K562 (cell line): Measurements from ENCODE around the gene STMND1. TPM values are rescaled to one million over a fixed set of nuclear protein-coding genes. Genes with fewer than 3 reads are reported as not detected.

Experiments used
- ATAC-seq: fragments of 200-7000 bp; cut with Tn5 transposase; 3 replicates; pipeline ENCODE4 v1.9.1; 2020; ENCODE audit warnings: moderate library complexity
- BruUV-seq: library from RNA; stranded (reverse); fragments of 400-500 nt; replicated peaks from 2 replicates; lab custom pipeline; 2021; lab: Mats Ljungman, UMichigan
- CTCF ChIA-PET: fragments of 300-600 bp; formaldehyde crosslinking; extraction: SDS; loops from one replicate; lab custom pipeline; 2021; ENCODE audit warnings: low intra/inter-chr PET ratio; lab: Yijun Ruan, JAX
- POLR2A ChIA-PET: fragments of 300-600, 350-650 bp; sonication (Branson Sonifier 250); formaldehyde crosslinking; extraction: SDS; loops from one replicate; lab custom pipeline; 2021; ENCODE audit warnings: antibody characterized with exemption, inconsistent platforms; lab: Yijun Ruan, JAX
- DNase-seq, 4 experiments: peaks; one replicate each; pipeline versions ENCODE4 v3.0.0 to v3.0.0-alpha.2; 2011 to 2018; ENCODE audit warnings: low spot score in 3 of 4, mixed read lengths in 3 of 4; ENCODE audit errors: extremely low read depth in 1 of 4
- FAIRE-seq: peaks from 2 replicates; lab custom pipeline; 2011; peaks lifted over from hg19 to GRCh38; lab: Jason Lieb, UNC
- H2AFZ ChIP-seq: 2 replicates; pipeline ENCODE4 v1.6.0; 2011; ENCODE audit warnings: low read depth, low read length, control low read depth, inconsistent platforms
- H3K27ac ChIP-seq: fragments of 200-600 bp; 3 replicates; pipeline ENCODE4 v1.8.0; 2011; ENCODE audit warnings: low read depth, mild to moderate bottlenecking, control low read depth, inconsistent platforms, low read length, moderate library complexity, mixed read lengths; ENCODE audit errors: extremely low read depth
- H3K27me3 ChIP-seq, 2 experiments: fragments of 300-600 bp in 1 of 2; 2 replicates in 1 of 2; 3 replicates in 1 of 2; pipeline versions ENCODE4 v1.6.0 to v1.8.0; 2011; ENCODE audit warnings: inconsistent platforms in 2 of 2, low read length in 2 of 2, mild to moderate bottlenecking in 1 of 2, mixed read lengths in 1 of 2, moderate library complexity in 1 of 2; ENCODE audit not compliant: control insufficient read depth in 2 of 2, insufficient read depth in 2 of 2
- H3K36me3 ChIP-seq: fragments of 300-600 bp; 3 replicates; pipeline ENCODE4 v1.8.0; 2011; ENCODE audit warnings: mild to moderate bottlenecking, low read length, inconsistent platforms; ENCODE audit not compliant: control insufficient read depth, insufficient read depth
- H3K4me1 ChIP-seq, 2 experiments: fragments of 200-600 bp in 1 of 2; replicated peaks in 1 of 2; 2 replicates in 1 of 2; 3 replicates in 1 of 2; pipeline versions ENCODE4 v1.5.1 to v1.8.0; 2011; ENCODE audit warnings: inconsistent platforms in 2 of 2, low read length in 2 of 2, mild to moderate bottlenecking in 1 of 2, mixed read lengths in 1 of 2, moderate library complexity in 1 of 2; ENCODE audit not compliant: control insufficient read depth in 2 of 2, insufficient read depth in 2 of 2
- H3K4me2 ChIP-seq: 2 replicates; pipeline ENCODE4 v1.6.1; 2011; ENCODE audit warnings: low read length, control low read depth, inconsistent platforms, mixed read lengths; ENCODE audit not compliant: insufficient read depth
- H3K4me3 ChIP-seq: fragments of 200-600 bp; sonication (generic), shearing (Covaris generic); 2 replicates; pipeline ENCODE4 v1.5.1; 2016; ENCODE audit warnings: control low read depth, inconsistent platforms
- H3K79me2 ChIP-seq: fragments of 200-600 bp; 3 replicates; pipeline ENCODE4 v1.8.0; 2011; ENCODE audit warnings: low read length, inconsistent platforms; ENCODE audit not compliant: control insufficient read depth, insufficient read depth
- H3K9ac ChIP-seq, 2 experiments: 2 replicates each; pipeline versions ENCODE4 v1.6.0 to v1.6.1; 2011; ENCODE audit warnings: low read depth in 2 of 2, low read length in 2 of 2, control low read depth in 1 of 2, inconsistent platforms in 1 of 2, mild to moderate bottlenecking in 1 of 2, mixed read lengths in 1 of 2; ENCODE audit not compliant: insufficient read depth in 1 of 2
- H3K9me1 ChIP-seq: one replicate; pipeline ENCODE4 v1.6.0; 2011; ENCODE audit warnings: inconsistent platforms, mild to moderate bottlenecking, low read length, moderate library complexity; ENCODE audit not compliant: control insufficient read depth, insufficient read depth
- H3K9me3 ChIP-seq: replicated peaks from 2 replicates; pipeline ENCODE4 v1.5.1; 2011; ENCODE audit warnings: low read depth, low read length, inconsistent platforms; ENCODE audit not compliant: control insufficient read depth, insufficient read depth
- H4K20me1 ChIP-seq: replicated peaks from 2 replicates; pipeline ENCODE4 v1.6.1; 2011; ENCODE audit warnings: low read length, inconsistent platforms, mixed read lengths; ENCODE audit not compliant: control insufficient read depth, insufficient read depth
- FOXA3 ChIP-seq, 2 experiments: fragments of 450-650 bp in 1 of 2; sonication (generic) in 1 of 2; formaldehyde crosslinking; IDR thresholded peaks in 1 of 2; conservative IDR thresholded peaks in 1 of 2; 2 replicates each; pipeline versions ENCODE4 v1.4.0 to v1.8.0; 2020 to 2022; ENCODE audit warnings: mild to moderate bottlenecking in 2 of 2, missing genetic modification reagents in 1 of 2
- PURB ChIP-seq: sonication (generic); formaldehyde crosslinking; IDR thresholded peaks from 2 replicates; pipeline ENCODE4 v1.9.0; 2021; ENCODE audit warnings: low read depth, mild to moderate bottlenecking, missing genetic modification reagents
- RAD21 ChIP-seq, 2 experiments: fragments of 250-450 bp in 1 of 2; fragments of 450-650 bp in 1 of 2; sonication (Bioruptor Pico) in 1 of 2; formaldehyde crosslinking in 1 of 2; IDR thresholded peaks in 1 of 2; conservative IDR thresholded peaks in 1 of 2; 2 replicates each; pipeline versions ENCODE4 v1.4.0 to v1.8.0; 2020 to 2022; ENCODE audit warnings: mild to moderate bottlenecking in 2 of 2, moderate library complexity in 1 of 2
- RBFOX2 ChIP-seq: fragments of 200-400 bp; formaldehyde crosslinking; IDR thresholded peaks from 2 replicates; pipeline ENCODE4 v1.6.1; 2017; ENCODE audit warnings: low read depth, mild to moderate bottlenecking, low read length, moderate library complexity
- RBM14 ChIP-seq: fragments of 200-400 bp; formaldehyde crosslinking; IDR thresholded peaks from 2 replicates; pipeline ENCODE4 v1.6.1; 2018; ENCODE audit warnings: low read depth, mild to moderate bottlenecking, low read length, moderate library complexity, borderline replicate concordance; ENCODE audit not compliant: insufficient read depth
- RBM25 ChIP-seq: fragments of 200-400 bp; formaldehyde crosslinking; IDR thresholded peaks from 2 replicates; pipeline ENCODE4 v1.6.1; 2018; ENCODE audit warnings: low read length, low read depth, moderate library complexity; ENCODE audit not compliant: severe bottlenecking
- SFPQ ChIP-seq: fragments of 200-400 bp; formaldehyde crosslinking; IDR thresholded peaks from 2 replicates; pipeline ENCODE4 v1.6.1; 2017; ENCODE audit warnings: mild to moderate bottlenecking, low read depth, low read length, moderate library complexity
- SPI1 ChIP-seq: IDR thresholded peaks from 2 replicates; pipeline ENCODE4 v1.6.1; 2011; ENCODE audit warnings: low read depth, low read length, control low read depth, borderline replicate concordance
- ZNF134 ChIP-seq: fragments of 250-450 bp; sonication (Bioruptor Pico); conservative IDR thresholded peaks from 2 replicates; pipeline ENCODE4 v1.4.0; 2020
- ZNF384 ChIP-seq: IDR thresholded peaks from 2 replicates; pipeline ENCODE4 v1.6.1; 2012; ENCODE audit warnings: low read depth, low read length, improper control_type of control experiment
- WGBS: fragments of 100-300 bp; shearing (Covaris generic); methylation state at CpG from one replicate; pipeline ENCODE4 v1.1.6; 2016; ENCODE audit warnings: low coverage, mixed read lengths; ENCODE audit not compliant: insufficient coverage; ENCODE audit errors: missing lambda C conversion rate; 5-methylcytosine and 5-hydroxymethylcytosine counted together
- in situ Hi-C: fragments of 300-500 bp; cut with MboI; formaldehyde crosslinking; loops from 4 replicates; pipeline ENCODE4 v1.15.0; 2018; ENCODE audit warnings: inconsistent platforms, mixed read lengths
- intact Hi-C: fragments of 100-400 bp; cut with micrococcal nuclease; formaldehyde crosslinking; loops from 2 replicates; pipeline ENCODE4 v1.14.2; 2022
- polyA plus RNA-seq, 8 experiments: library from polyadenylated mRNA; depleted of rRNA in 4 of 8; stranded (reverse) in 5 of 8; unstranded in 3 of 8; fragments of >200 nt; fragmentation: Nextera tagmentation in 2 of 8; fragmentation: Illumina TruSeq in 1 of 8; extraction: Ambion mirVana in 2 of 8; extraction: Trizol in 1 of 8; gene quantifications; 2 replicates each; pipeline versions ENCODE4 v1.2.1 to v1.2.3, GENCODE V29; 2011 to 2014; ENCODE audit warnings: inconsistent platforms in 1 of 8, missing spikeins in 1 of 8
- total RNA-seq, 7 experiments: library from RNA; depleted of rRNA in 6 of 7; stranded (reverse); fragments of >200 nt in 6 of 7; fragmentation: Illumina TruSeq in 2 of 7; extraction: Trizol in 2 of 7; gene quantifications; 2 replicates each; pipeline versions ENCODE4 v1.2.1 to v1.2.3, GENCODE V29; 2011 to 2021; ENCODE audit warnings: low replicate concordance in 1 of 7

STMND1 gene
- total and polyA plus RNA-seq, 9 of the 15 experiments (the other 6 are each of a cell fraction or from before 2014, with no cell fraction given), result not detected

- TF ChIP-seq SFPQ, result no peak
- TF ChIP-seq RAD21 (CRISPR knock-in tag; conservative IDR thresholded peaks at IDR 0.05 in 1 of 2, IDR thresholded peaks at IDR 0.05 in 1 of 2), result peak; percentile 69 to 75
Measured at GRCh38 chr6:17086469-17086868, 15.4 kb upstream of the STMND1 start (continued).

- H2AFZ ChIP-seq, result no peak overlapping the region
- H3K9ac ChIP-seq, result no peak overlapping the region
- H3K4me3 ChIP-seq, result no peak overlapping the region
- no TSS peak for BruUV-seq
- H4K20me1 ChIP-seq, result no peaks in the 10 kb centered on the region
- H3K27ac ChIP-seq, result no peak overlapping the region
- in situ Hi-C loops, result no loop called here
- H3K27me3 ChIP-seq, result no peaks in the 10 kb centered on the region
- WGBS, result 0% methylated on average over 4 of the region's 4 CpGs
- no peaks in the 10 kb centered on the region for H3K4me1 ChIP-seq
- FAIRE-seq (no peak), DNase-seq (no peak), ATAC-seq (no peak)
- ChIA-PET CTCF (no interaction called here), POLR2A (interaction anchor here (0.6 kb wide), 1 partner anchor 1863 kb away, joined by 3 read pairs; no protein-coding TSS in a partner anchor)
- TF ChIP-seq SPI1 (no peak), PURB (no peak), RBM25 (peak; percentile 42), ZNF384 (no peak), RBFOX2 (no peak), RBM14 (no peak), FOXA3 (CRISPR knock-in tag; conservative IDR thresholded peaks at IDR 0.05 in 1 of 2, IDR thresholded peaks at IDR 0.05 in 1 of 2) (no peak), ZNF134 (CRISPR knock-in tag) (peak; percentile 85)
- H3K79me2 ChIP-seq, result no peaks in the 10 kb centered on the region
- H3K9me3 ChIP-seq, result no peaks in the 10 kb centered on the region
- H3K9me1 ChIP-seq, result no peaks in the 10 kb centered on the region
- no peak overlapping the region for H3K4me2 ChIP-seq
- intact Hi-C loops, result loop anchor here (5.0 kb wide), 1 partner anchor 756 kb away; no protein-coding TSS in a partner anchor
- no peaks in the 10 kb centered on the region for H3K36me3 ChIP-seq
Measured at GRCh38 chr6:17088091-17088611, 13.7 kb upstream of the STMND1 start.
